H1 (cell line): ENCODE measurements around the gene HOXD10. TPM values are rescaled to one million over a fixed set of nuclear protein-coding genes. Genes with fewer than 3 reads are reported as not detected.
A peak's percentile ranks its signal among the peaks of the same experiment; 100 is the strongest.

Source experiments
- CTCF ChIA-PET: fragments of 300-600 bp; sonication (Branson Sonifier 250); formaldehyde crosslinking; loops from one replicate; lab custom pipeline; 2021; ENCODE audit not compliant: partially characterized antibody; lab: Charles Lee
- POLR2A ChIA-PET: fragments of 300-600 bp; sonication (Branson Sonifier 250); formaldehyde crosslinking; loops from one replicate; lab custom pipeline; 2021; ENCODE audit warnings: inconsistent platforms; ENCODE audit not compliant: partially characterized antibody; lab: Charles Lee
- DNase-seq, 2 experiments: peaks; one replicate each; pipeline versions ENCODE4 v3.0.0 to v3.0.0-alpha.2; 2010 to 2022; ENCODE audit warnings: low spot score in 2 of 2, low read depth in 1 of 2, mixed read lengths in 1 of 2
- FAIRE-seq: peaks from 2 replicates; lab custom pipeline; 2011; peaks lifted over from hg19 to GRCh38; lab: Jason Lieb, UNC
- H2AFZ ChIP-seq: 2 replicates; pipeline ENCODE4 v1.8.1; 2012; ENCODE audit warnings: low read length, inconsistent platforms
- H2AK5ac ChIP-seq: 2 replicates; pipeline ENCODE4 v1.6.1; 2013; ENCODE audit warnings: low read depth, low read length
- H2BK120ac ChIP-seq: replicated peaks from 2 replicates; pipeline ENCODE3; 2013; ENCODE audit warnings: low read depth, low read length, inconsistent platforms
- H2BK12ac ChIP-seq: 2 replicates; pipeline ENCODE4 v1.6.1; 2013; ENCODE audit warnings: low read depth, low read length
- H2BK15ac ChIP-seq: 2 replicates; pipeline ENCODE4 v1.6.1; 2013; ENCODE audit warnings: low read length
- H2BK20ac ChIP-seq: 2 replicates; pipeline ENCODE4 v1.6.1; 2013; ENCODE audit warnings: low read length
- H2BK5ac ChIP-seq: 2 replicates; pipeline ENCODE4 v1.6.1; 2013; ENCODE audit warnings: low read depth, low read length
- H3K14ac ChIP-seq: 2 replicates; pipeline ENCODE4 v1.6.1; 2013; ENCODE audit warnings: inconsistent platforms; ENCODE audit not compliant: insufficient read length
- H3K18ac ChIP-seq: 2 replicates; pipeline ENCODE4 v1.6.1; 2013; ENCODE audit warnings: low read length; ENCODE audit errors: extremely low read depth
- H3K23ac ChIP-seq: 2 replicates; pipeline ENCODE4 v1.6.1; 2013; ENCODE audit warnings: inconsistent platforms; ENCODE audit not compliant: insufficient read length
- H3K23me2 ChIP-seq: 2 replicates; pipeline ENCODE4 v1.6.1; 2013; ENCODE audit warnings: low read depth, low read length
- H3K27ac ChIP-seq: 2 replicates; pipeline ENCODE4 v1.6.1; 2011; ENCODE audit warnings: low read depth, low read length, inconsistent platforms
- H3K27me3 ChIP-seq, 4 experiments: replicated peaks in 1 of 4; 1 replicate in 1 of 4; 2 replicates in 3 of 4; pipeline versions ENCODE4 v1.6.1 to v1.8.1; 2011 to 2013; ENCODE audit warnings: low read length in 3 of 4, mild to moderate bottlenecking in 3 of 4, inconsistent platforms in 2 of 4, mixed read lengths in 2 of 4, moderate library complexity in 1 of 4; ENCODE audit not compliant: control insufficient read depth in 3 of 4, insufficient read depth in 3 of 4; ENCODE audit errors: extremely low read depth in 1 of 4
- H3K36me3 ChIP-seq, 4 experiments: 2 replicates each; pipeline versions ENCODE4 v1.6.1 to v1.8.1; 2011 to 2013; ENCODE audit warnings: mild to moderate bottlenecking in 4 of 4, low read length in 3 of 4, moderate library complexity in 2 of 4, control low read depth in 1 of 4, inconsistent platforms in 1 of 4; ENCODE audit not compliant: insufficient read depth in 4 of 4, control insufficient read depth in 2 of 4
- H3K4ac ChIP-seq: replicated peaks from 2 replicates; pipeline ENCODE3; 2013; ENCODE audit warnings: low read length, low read depth, mixed read lengths, inconsistent platforms; ENCODE audit not compliant: insufficient read length
- H3K4me1 ChIP-seq, 4 experiments: replicated peaks in 1 of 4; 1 replicate in 1 of 4; 2 replicates in 3 of 4; pipeline versions ENCODE4 v1.6.1 to v1.8.1; 2011 to 2013; ENCODE audit warnings: low read length in 3 of 4, inconsistent platforms in 2 of 4, mixed read lengths in 1 of 4; ENCODE audit not compliant: insufficient read depth in 4 of 4, control insufficient read depth in 3 of 4
- H3K4me2 ChIP-seq, 2 experiments: 2 replicates each; pipeline versions ENCODE4 v1.6.1 to v1.8.1; 2011 to 2013; ENCODE audit warnings: low read depth in 2 of 2, low read length in 2 of 2, control low read depth in 1 of 2, inconsistent platforms in 1 of 2, mild to moderate bottlenecking in 1 of 2; ENCODE audit not compliant: insufficient read depth in 1 of 2
- H3K4me3 ChIP-seq, 4 experiments: fragments of 200-600, 300-600 bp in 1 of 4; sonication (generic), shearing (Covaris generic), sonication (Bioruptor Twin) in 1 of 4; 2 replicates each; pipeline versions ENCODE4 v1.5.1 to v1.8.1; 2011 to 2016; ENCODE audit warnings: low read length in 4 of 4, low read depth in 3 of 4, control low read depth in 2 of 4, inconsistent platforms in 2 of 4, mild to moderate bottlenecking in 2 of 4, mixed read lengths in 1 of 4, moderate library complexity in 1 of 4; ENCODE audit not compliant: insufficient read depth in 2 of 4; ENCODE audit errors: extremely low read depth in 1 of 4
- H3K56ac ChIP-seq: replicated peaks from 2 replicates; pipeline ENCODE3; 2013; ENCODE audit warnings: low read depth, mild to moderate bottlenecking, mixed read lengths, low read length, inconsistent platforms; ENCODE audit not compliant: insufficient read length
- H3K79me1 ChIP-seq: 2 replicates; pipeline ENCODE4 v1.6.1; 2013; ENCODE audit warnings: low read depth, low read length, control low read depth
- H3K79me2 ChIP-seq, 2 experiments: 2 replicates each; pipeline versions ENCODE4 v1.6.1 to v1.8.1; 2012 to 2013; ENCODE audit warnings: low read length in 2 of 2, mild to moderate bottlenecking in 2 of 2, inconsistent platforms in 1 of 2; ENCODE audit not compliant: insufficient read depth in 2 of 2, control insufficient read depth in 1 of 2
- H3K9ac ChIP-seq, 4 experiments: replicated peaks in 1 of 4; 1 replicate in 1 of 4; 2 replicates in 3 of 4; pipeline versions ENCODE4 v1.6.1 to v1.8.1; 2011 to 2013; ENCODE audit warnings: low read depth in 3 of 4, low read length in 3 of 4, control low read depth in 2 of 4, mild to moderate bottlenecking in 2 of 4, moderate library complexity in 2 of 4, inconsistent platforms in 1 of 4; ENCODE audit errors: extremely low read depth in 1 of 4
- H3K9me3 ChIP-seq, 2 experiments: 2 replicates each; pipeline versions ENCODE4 v1.6.1 to v1.8.1; 2012 to 2013; ENCODE audit warnings: mild to moderate bottlenecking in 2 of 2, moderate library complexity in 2 of 2, control low read depth in 1 of 2, inconsistent platforms in 1 of 2, low read depth in 1 of 2, low read length in 1 of 2, mixed read lengths in 1 of 2; ENCODE audit not compliant: insufficient read depth in 2 of 2
- H4K20me1 ChIP-seq, 2 experiments: replicated peaks in 1 of 2; 2 replicates each; pipeline versions ENCODE3 to v1.8.1; 2011 to 2013; ENCODE audit warnings: inconsistent platforms in 2 of 2, low read length in 2 of 2, mild to moderate bottlenecking in 1 of 2; ENCODE audit not compliant: insufficient read depth in 2 of 2, control insufficient read depth in 1 of 2
- H4K5ac ChIP-seq: 2 replicates; pipeline ENCODE4 v1.6.1; 2013; ENCODE audit warnings: low read length, low read depth, mixed read lengths, inconsistent platforms; ENCODE audit not compliant: insufficient read length
- H4K8ac ChIP-seq: 2 replicates; pipeline ENCODE4 v1.8.0; 2013; ENCODE audit warnings: mild to moderate bottlenecking, moderate library complexity, low read length, inconsistent platforms; ENCODE audit not compliant: insufficient read depth; ENCODE audit errors: extremely low read depth
- H4K91ac ChIP-seq: replicated peaks from 2 replicates; pipeline ENCODE3; 2013; ENCODE audit warnings: low read length, mixed read lengths, inconsistent platforms; ENCODE audit not compliant: insufficient read length
- ATF3 ChIP-seq: IDR thresholded peaks from 2 replicates; pipeline ENCODE4 v1.6.1; 2011; ENCODE audit warnings: low read depth, mild to moderate bottlenecking, low read length; ENCODE audit not compliant: insufficient read depth
- CTBP2 ChIP-seq: IDR thresholded peaks from 2 replicates; pipeline ENCODE4 v1.7.0; 2011; ENCODE audit warnings: borderline replicate concordance, mild to moderate bottlenecking, moderate library complexity, mixed read lengths, low read length; ENCODE audit not compliant: insufficient read depth, insufficient read length
- EZH2 ChIP-seq: fragments of 200-600 bp; sonication (generic); IDR thresholded peaks from 2 replicates; pipeline ENCODE4 v1.7.1; 2012; ENCODE audit warnings: low read depth, mild to moderate bottlenecking, moderate library complexity, low read length, inconsistent platforms; ENCODE audit not compliant: severe bottlenecking
- MAX ChIP-seq: IDR thresholded peaks from 2 replicates; pipeline ENCODE4 v1.6.1; 2012; ENCODE audit warnings: inconsistent platforms
- POU5F1 ChIP-seq: IDR thresholded peaks from 2 replicates; pipeline ENCODE4 v1.6.1; 2011; ENCODE audit warnings: low read depth, mild to moderate bottlenecking, low read length, moderate library complexity
- SAP30 ChIP-seq: fragments of 300-600 bp; sonication (generic); IDR thresholded peaks from 2 replicates; pipeline ENCODE4 v1.7.1; 2012; ENCODE audit warnings: low read length, moderate library complexity, mild to moderate bottlenecking, inconsistent platforms; ENCODE audit not compliant: insufficient read depth, insufficient replicate concordance
- SUZ12 ChIP-seq: fragments of 200-600 bp; sonication (generic); IDR thresholded peaks from 2 replicates; pipeline ENCODE4 v1.6.1; 2012; ENCODE audit warnings: mild to moderate bottlenecking, inconsistent platforms, low read length, moderate library complexity, mixed read lengths
- TBP ChIP-seq: IDR thresholded peaks from 2 replicates; pipeline ENCODE4 v1.6.1; 2011; ENCODE audit warnings: low read depth, low read length, improper control_type of control experiment
- YY1 ChIP-seq: IDR thresholded peaks from 2 replicates; pipeline ENCODE4 v1.6.1; 2011; ENCODE audit warnings: low read depth, mild to moderate bottlenecking, low read length
- WGBS, 2 experiments: shearing (Covaris generic) in 1 of 2; methylation state at CpG; one replicate each; pipeline versions ENCODE4 v1.1.6 to v1.1.7; 2013 to 2015; ENCODE audit warnings: low lambda C conversion rate in 2 of 2, mixed read lengths in 2 of 2, inconsistent platforms in 1 of 2, low coverage in 1 of 2, missing lambda C conversion rate in 1 of 2; ENCODE audit not compliant: insufficient replicate concordance in 2 of 2, insufficient coverage in 1 of 2, insufficient read length in 1 of 2; ENCODE audit errors: extremely low coverage in 1 of 2, missing lambda C conversion rate in 1 of 2; 5-methylcytosine and 5-hydroxymethylcytosine counted together
- polyA plus RNA-seq, 7 experiments: library from polyadenylated mRNA; depleted of rRNA in 3 of 7; stranded (reverse) in 5 of 7; unstranded in 2 of 7; fragments of >200 nt in 5 of 7; fragments of 200-250 nt in 2 of 7; gene quantifications; 1 replicate in 5 of 7; 2 replicates in 1 of 7; 4 replicates in 1 of 7; pipeline versions ENCODE4 v1.2.1 to v1.2.3, GENCODE V29; 2011 to 2013; ENCODE audit warnings: missing spikeins in 2 of 7, mixed read lengths in 2 of 7
- total RNA-seq: library from RNA; stranded (reverse); fragmentation: NEBNext Ultra II Directional; extraction: Animal tissue kit (Norgen Biotek cat#: 25700); gene quantifications from 2 replicates; pipeline ENCODE4 v1.2.1, GENCODE V29; 2021

The HOXD10 gene
- total and polyA plus RNA-seq, 2 of the 8 experiments (the other 6 are each of a cell fraction or from before 2014, with no cell fraction given) = not detected

- Histone ChIP-seq H3K23ac (no peak overlapping the region), H2BK20ac (no peak overlapping the region), H3K79me2 (no peaks in the 10 kb centered on the region), H3K27me3 (peaks cover 98 to 99% (median 99%) of the 10 kb centered on the region in 4 experiments), H3K4me2 (peak overlapping the region; percentile 42 to 62; a peak in 3 of 4 replicates), H3K9me3 (no peaks in the 10 kb centered on the region), H4K91ac (no peak overlapping the region), H3K4me1 (peaks cover 0 to 24% (median 13%) of the 10 kb centered on the region in 4 experiments; a peak in 5 of 7 replicates), H2AK5ac (no peak overlapping the region), H3K4me3 (peak overlapping the region in 1 of 4 experiments; percentile 50; a peak in 2 of 8 replicates), H3K36me3 (peaks cover 0 to 4% (median 0%) of the 10 kb centered on the region in 4 experiments; a peak in 1 of 8 replicates), H4K8ac (peak overlapping the region; percentile 79; the same call in 1 of the 2 replicates), H2AFZ (no peak overlapping the region), H3K79me1 (no peaks in the 10 kb centered on the region), H3K14ac (no peak overlapping the region), H4K5ac (no peak overlapping the region), H3K9ac (no peak overlapping the region), H2BK5ac (0 out of 2 replicates have a peak overlapping the region, but pooled peaks have one; percentile 24), H3K18ac (no peak overlapping the region; the same call in none of the 2 replicates), H2BK120ac (no peak overlapping the region), H4K20me1 (peaks cover 12 to 47% of the 10 kb centered on the region in 2 experiments), H3K23me2 (0 out of 2 replicates have a peak, but pooled peaks cover 2% of the 10 kb centered on the region), H2BK12ac (peak overlapping the region; percentile 94; the same call in 1 of the 2 replicates), H3K56ac (no peak overlapping the region), H3K27ac (no peak overlapping the region), H3K4ac (no peak overlapping the region), H2BK15ac (peak overlapping the region; percentile 88; the same call in 1 of the 2 replicates)
- 4% methylated on average over 23 of the region's 25 CpGs; no CpG with 5 or more reads in 1 of the 2 experiments for WGBS, 2 experiments
- FAIRE-seq (no peak), DNase-seq (peak in 1 of 2 experiments; percentile 67)
- ChIA-PET POLR2A (interaction anchor here (0.6 to 2.5 kb wide), 6 partner anchors 8 to 82 kb away, joined by 3 to 12 read pairs (median 4); no protein-coding TSS in a partner anchor), CTCF (interaction anchor here (0.6 to 4.6 kb wide), 12 partner anchors 8 to 1923 kb away, joined by 3 to 20 read pairs (median 7); partner anchors contain the start of gene HOXD10)
- TF ChIP-seq MAX (no peak), POU5F1 (no peak), ATF3 (no peak), TBP (no peak), SAP30 (no peak), CTBP2 (peak; percentile 61), EZH2 (peak; percentile 78), YY1 (0 out of 2 replicates have a peak, but pooled peaks have one; percentile 52), SUZ12 (peak; percentile 68)
Observed at GRCh38 chr2:176105078-176105729, 11.4 kb upstream of the HOXD10 start.
